ENCODE measurements around the gene LCP2.

DNA sequence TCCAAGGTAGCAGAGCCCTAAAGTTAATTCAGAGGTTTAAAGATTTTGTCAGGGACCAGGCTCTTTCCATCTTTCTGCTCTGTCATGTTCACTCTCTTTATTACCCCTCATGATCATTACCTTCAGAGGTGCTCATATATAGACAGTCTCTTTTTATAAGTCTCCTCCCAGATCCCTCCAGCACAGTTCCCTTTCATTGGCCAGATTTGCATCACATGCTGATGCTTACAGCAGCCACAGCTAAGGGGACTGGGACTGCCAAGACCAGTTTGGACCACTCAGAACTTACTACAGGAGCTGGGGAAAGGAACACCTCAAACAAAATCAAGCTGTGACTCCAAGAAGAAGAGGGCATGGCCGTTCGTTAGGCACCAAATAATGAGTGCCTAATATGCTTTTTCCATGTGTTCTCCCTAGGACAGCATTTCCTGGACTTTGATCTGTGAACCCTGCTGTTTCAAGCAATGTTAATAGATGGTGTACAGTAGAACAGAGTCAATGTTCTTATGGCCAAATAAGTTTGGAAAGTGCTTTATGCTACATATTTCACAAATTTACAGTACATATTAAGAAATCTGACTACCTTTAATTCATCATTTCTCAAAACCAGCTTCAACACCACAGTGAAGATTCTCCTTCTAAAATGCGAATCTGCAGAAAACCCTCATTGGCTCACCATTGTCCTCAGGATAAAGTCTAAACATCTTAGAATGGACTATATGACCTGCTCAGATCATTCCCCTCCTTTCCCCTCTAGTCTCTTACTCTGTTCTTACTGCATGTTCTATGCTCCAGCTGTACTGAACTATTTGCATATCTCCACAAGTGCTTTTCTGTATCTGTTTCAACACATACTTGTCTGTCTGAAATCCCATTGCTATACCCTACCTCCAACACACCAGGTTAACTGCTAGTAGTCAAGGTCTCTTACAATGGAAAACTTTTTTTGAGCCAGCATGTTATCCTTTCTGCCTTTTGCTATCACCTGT is 61.4 kb downstream of the LCP2 start:
- no peak for TF ChIP-seq EZH2 (IDR thresholded peaks at IDR 0.05; ENCODE audit: borderline replicate concordance, low read length)
- TF ChIP-seq, protein P1, sequence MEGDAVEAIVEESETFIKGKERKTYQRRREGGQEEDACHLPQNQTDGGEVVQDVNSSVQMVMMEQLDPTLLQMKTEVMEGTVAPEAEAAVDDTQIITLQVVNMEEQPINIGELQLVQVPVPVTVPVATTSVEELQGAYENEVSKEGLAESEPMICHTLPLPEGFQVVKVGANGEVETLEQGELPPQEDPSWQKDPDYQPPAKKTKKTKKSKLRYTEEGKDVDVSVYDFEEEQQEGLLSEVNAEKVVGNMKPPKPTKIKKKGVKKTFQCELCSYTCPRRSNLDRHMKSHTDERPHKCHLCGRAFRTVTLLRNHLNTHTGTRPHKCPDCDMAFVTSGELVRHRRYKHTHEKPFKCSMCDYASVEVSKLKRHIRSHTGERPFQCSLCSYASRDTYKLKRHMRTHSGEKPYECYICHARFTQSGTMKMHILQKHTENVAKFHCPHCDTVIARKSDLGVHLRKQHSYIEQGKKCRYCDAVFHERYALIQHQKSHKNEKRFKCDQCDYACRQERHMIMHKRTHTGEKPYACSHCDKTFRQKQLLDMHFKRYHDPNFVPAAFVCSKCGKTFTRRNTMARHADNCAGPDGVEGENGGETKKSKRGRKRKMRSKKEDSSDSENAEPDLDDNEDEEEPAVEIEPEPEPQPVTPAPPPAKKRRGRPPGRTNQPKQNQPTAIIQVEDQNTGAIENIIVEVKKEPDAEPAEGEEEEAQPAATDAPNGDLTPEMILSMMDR (conservative IDR thresholded peaks at IDR 0.05 in 1 of 2, IDR thresholded peaks at IDR 0.05 in 1 of 2; ENCODE audit: extremely low read depth in 1 of 2, insufficient read depth in 1 of 2, low read depth in 1 of 2, low read length in 2 of 2), result no peak
